ENCODE measurements around the gene RAD51AP1.

The RAD51AP1 gene

GRCh38 chr12:4553943-4554342, 15.3 kb downstream of the RAD51AP1 start:
- DNase-seq = no peak

DNA sequence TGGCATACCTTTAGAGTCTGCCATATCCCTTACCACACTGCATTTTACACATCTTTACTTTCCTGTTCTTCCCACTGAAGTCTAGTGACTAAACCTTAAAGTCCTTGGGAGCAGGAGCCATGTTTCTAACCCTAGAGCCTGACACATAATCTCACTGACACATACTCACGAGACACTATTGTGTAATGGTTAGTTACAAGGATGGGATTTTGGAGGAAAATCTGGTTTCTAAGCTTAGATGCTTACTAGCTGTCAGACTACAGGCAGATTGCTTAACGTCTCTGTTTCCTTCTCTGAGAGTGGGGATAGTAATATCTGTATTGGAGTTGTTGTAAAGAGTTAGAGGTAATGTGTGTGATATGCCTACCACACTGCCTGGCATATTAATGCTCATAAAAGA, 17.1 kb downstream of the RAD51AP1 start:
- DNase-seq = no peak

GRCh38 chr12:4556735-4557530, 18.2 kb downstream of the RAD51AP1 start:
- DNase-seq = no peak

- DNase-seq = no peak
Observed at GRCh38 chr12:4557586-4557985, 18.9 kb downstream of the RAD51AP1 start.

DNA sequence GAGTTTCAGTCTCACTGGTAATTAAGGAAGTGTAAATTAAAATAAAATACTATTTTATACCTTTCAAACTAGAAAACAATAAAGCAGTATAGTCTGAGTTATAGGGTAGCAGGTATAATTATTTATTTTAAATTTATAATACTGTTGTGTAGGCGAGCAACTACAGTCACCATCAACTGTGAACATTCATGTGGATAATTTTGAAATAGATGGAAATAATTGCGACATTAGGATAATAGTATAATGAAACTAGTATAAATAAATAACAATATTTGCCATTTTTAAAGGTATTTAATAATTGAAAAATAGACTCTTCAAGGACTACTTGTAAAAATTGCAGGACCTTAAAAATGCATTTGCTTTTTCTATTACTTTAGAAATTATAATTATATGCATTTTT, 19.5 kb downstream of the RAD51AP1 start:
- DNase-seq = no peak

DNA sequence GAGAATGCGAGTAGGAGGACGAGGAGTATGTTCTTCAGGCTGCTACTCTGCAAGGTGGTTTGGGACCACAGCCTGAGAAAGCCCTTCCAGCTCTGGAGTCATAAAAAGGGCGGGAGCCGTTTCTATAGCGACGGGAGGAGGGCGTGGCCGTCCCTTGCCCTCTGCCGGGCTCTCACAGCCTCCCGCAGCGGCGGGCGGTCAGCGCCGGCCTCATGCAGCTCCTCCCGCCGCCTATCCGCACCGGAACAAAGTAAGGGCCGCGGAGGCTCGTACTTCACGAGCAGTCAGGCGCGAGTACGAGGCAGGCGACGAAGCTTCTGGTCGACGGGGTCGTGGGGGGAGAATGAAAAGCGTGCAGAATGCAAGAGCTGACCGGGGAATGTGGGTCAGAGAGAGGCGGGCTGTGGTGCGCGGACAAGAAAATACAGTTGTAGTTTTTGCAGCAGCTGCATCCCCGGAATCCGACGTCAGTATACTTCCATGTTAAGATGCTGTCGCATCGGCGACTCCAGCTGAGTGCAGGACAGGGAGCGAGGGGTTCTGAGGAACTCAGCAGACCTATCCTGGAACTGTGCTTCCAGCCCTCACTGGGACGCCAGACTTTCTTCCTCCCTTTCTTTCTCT, 23.5 kb downstream of the RAD51AP1 start, which contains the start of gene DYRK4:
Gene DYRK4 (plus strand): TSS at position 175 of the 624 bp plus-strand sequence. CDS start 38 bp downstream, at position 213.
- DNase-seq = peak; percentile 42

DNA sequence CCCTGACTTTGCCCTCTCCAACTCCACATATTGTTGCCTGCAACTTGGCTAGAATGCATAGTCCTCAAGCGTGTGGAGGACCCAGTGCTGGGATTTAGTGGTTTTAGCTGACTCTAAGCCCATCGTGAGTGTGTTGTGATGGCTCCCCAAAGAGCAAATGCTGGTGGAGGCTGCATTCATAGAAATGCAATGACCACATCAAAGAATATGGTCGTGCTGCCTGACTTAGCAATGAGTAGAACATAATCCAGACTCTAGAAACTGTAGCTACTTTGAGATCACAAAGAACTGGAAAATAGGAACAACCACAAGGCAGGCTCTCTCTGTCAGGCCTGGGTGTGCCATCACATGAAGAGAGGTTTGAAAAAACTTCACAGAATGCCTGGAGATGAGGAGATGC, 24.6 kb downstream of the RAD51AP1 start:
- no peak for DNase-seq

- no peak for DNase-seq
Observed at GRCh38 chr12:4564818-4565217, 26.1 kb downstream of the RAD51AP1 start.

DNA sequence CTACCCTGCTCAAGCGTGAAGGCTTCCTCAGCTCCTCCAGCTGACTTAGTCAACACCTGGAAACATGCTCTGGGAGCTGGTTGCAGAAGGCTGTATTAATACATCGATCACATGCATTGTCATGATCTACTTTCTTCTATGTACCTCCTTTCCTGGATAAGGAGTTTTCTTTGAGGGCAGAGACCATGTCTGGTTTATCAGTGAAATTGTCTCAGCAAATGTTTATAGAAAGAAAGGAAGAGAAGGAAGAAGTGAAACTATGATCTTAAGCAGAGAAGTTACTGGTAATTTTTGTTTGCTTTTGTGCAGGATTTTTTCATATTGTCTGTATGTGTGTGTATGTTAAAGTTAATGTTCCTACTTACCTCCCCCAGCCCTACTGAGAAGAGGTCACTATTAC, 27.8 kb downstream of the RAD51AP1 start:
- DNase-seq = no peak

- no peak for DNase-seq
Observed at GRCh38 chr12:4567073-4567881, 28.6 kb downstream of the RAD51AP1 start.

GRCh38 chr12:4569261-4569660, 30.6 kb downstream of the RAD51AP1 start:
- no peak for DNase-seq

GRCh38 chr12:4572680-4573079, 34.0 kb downstream of the RAD51AP1 start:
- no peak for DNase-seq

- DNase-seq = no peak
Observed at GRCh38 chr12:4579305-4580102, 40.8 kb downstream of the RAD51AP1 start.

DNA sequence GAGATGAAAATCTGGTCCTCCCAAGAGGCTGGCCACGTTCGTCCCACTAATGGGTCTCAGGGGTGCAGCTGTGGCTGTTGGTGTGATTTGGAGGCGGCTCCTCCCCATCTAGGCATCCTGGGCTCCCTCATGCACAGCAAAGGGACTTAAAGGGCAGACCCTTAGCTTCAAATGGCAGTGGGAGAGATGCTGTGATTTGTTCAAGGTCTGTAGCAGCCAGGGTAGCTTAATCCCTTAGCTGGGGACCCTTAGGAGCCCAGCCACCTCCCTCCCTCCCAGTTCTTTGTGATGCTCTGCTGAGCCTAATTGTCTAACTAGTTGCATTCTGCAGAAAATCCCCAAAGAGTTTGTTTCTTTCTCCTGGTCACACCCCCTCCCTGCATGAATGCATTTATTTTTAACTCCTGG, 41.6 kb downstream of the RAD51AP1 start:
- no peak for DNase-seq

DNA sequence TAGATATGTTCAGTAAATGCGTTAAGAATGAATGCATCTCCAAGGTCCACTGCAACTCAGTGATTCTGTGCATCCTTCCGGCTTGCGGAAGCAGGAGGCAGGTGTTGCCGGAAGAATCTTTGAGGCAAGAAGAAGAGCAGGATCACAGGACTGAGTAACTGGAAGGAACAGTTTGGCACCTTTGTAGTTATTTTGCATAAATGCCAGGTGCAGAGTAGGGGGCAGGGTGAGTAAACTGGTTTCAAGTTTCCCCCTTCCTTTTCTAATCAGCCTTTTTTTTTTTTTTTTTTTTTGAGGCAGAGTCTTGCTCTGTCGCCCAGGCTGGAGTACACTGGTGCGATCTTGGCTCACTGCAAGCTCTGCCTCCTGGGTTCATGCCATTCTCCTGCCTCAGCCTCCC, 45.6 kb downstream of the RAD51AP1 start:
- DNase-seq = no peak

GRCh38 chr12:4584896-4585295, 46.2 kb downstream of the RAD51AP1 start:
- no peak for DNase-seq

DNA sequence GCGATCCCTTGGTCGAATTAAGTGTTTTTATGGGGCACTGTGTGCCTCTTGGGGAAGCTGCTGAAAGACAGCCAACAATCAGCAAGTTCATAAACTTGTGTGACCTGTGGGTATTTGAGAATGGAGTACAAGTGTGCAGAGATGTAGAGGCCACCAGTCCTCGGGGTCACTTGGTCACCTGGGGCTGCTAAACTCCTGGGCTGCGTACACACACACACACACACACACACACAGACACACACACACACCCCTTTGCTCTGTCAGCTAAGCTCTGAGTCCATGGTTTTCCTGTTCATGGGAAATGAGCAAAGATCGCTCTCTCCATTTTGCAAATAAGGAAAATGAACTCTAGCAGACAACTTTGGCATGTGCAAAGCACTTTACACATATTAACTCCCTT, 47.8 kb downstream of the RAD51AP1 start:
- no peak for DNase-seq

- DNase-seq = no peak
Observed at GRCh38 chr12:4587108-4587507, 48.4 kb downstream of the RAD51AP1 start.

DNA sequence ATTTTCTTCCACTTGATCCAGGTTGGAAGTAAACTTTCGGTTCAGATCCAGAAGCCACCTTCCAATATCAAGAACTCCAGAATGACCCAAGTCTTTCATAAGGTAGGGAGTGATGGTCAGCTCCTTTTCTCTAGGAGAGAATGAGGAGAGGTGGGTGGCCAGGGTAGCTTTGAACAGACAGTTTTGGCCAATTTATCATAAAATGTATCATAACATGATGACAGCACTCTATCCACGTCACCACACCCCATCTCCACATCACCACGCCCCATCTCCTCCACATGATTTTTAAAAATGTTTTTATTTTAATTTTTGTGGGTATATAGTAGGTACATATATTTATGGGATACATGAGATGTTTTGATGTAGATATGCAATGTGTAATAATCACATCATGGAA, 50.2 kb downstream of the RAD51AP1 start:
- DNase-seq = no peak

DNA sequence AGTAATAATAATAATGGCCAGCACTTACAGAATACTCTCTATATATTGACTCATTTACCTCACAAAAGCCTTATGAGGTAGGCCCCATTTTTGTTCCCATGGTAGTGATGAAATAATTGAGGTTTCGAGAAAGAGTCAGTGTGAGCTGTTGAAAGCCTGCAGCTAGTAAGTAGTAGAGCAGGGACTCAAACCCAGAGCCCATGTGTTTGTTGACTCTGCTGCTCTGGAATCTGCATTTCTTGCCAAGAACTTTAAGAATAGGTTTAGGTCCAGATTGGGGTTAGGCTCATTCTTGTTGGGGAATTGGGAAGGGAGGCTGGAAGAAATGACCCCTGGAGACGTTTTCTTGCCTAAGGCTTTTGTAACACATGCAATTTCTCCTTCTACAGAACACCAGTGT, 51.3 kb downstream of the RAD51AP1 start:
- no peak for DNase-seq

GRCh38 chr12:4591180-4591687, 52.5 kb downstream of the RAD51AP1 start:
- no peak for DNase-seq

DNA sequence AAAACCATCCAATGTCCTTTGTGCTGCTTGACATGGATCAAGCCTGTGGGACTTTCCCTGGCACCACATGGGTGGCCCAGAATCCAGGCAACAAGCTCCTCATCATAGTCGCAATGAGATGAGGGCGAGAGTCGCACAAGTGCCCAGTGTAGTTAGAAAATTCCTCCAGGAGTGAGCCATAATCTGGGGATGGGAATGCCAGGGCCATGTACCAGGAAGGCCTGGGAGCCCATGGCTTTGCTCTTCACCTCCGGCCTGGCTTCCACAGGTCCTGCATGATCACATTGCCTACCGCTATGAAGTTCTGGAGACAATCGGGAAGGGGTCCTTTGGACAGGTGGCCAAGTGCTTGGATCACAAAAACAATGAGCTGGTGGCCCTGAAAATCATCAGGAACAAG, 57.2 kb downstream of the RAD51AP1 start:
- DNase-seq = no peak

GRCh38 chr12:4603421-4603820, 64.7 kb downstream of the RAD51AP1 start:
- no peak for DNase-seq

Measured in NCI-H1105 (cell line).